HG02884 (cell line): ENCODE results near the gene SCNN1G.

Experiments used
- ATAC-seq: cut with Tn5 transposase; IDR thresholded peaks from one replicate; pipeline ENCODE4 v1.9.1; 2021; ENCODE audit warnings: mild to moderate bottlenecking, moderate library complexity; ENCODE audit not compliant: unreplicated experiment

Gene SCNN1G

GRCh38 chr16:23149993-23150364, 32.6 kb upstream of the SCNN1G start:
- ATAC-seq = no peak

DNA sequence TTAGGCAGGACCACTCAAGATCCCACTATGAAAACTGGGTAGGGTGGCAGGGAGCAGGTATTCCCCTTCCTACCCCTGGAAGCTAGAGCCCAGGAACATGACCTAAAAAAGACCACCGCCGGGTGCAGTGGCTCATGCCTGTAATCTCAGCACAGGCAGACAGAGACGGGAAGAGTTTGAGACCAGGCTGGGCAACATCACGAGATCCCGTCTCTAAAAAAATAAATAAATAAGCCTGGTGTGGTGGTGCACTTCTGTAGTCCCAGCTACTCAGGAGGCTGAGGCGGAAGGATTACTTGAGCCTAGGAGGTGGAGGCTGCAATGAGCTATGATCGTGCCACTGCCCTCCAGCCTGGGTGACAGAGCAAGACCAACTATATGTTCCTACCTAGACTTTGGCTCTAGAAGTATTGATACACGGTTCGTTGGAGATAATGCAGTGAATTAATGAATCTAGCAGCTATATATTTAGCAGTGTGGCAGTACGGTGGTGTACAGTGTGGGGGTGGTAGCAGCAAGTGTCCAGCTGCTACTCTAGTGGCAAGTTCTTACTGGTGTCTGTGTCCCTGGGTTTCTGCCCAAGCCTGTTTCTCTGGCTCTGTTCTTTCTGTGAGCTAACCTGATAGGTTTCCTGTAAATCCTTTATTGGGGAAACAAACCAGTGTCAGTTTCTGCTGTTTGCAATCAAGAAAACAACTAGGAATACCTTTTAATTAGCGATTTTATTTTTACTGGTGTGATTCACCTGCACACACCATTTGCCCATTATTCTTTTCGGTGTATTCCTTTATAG, 30.0 kb upstream of the SCNN1G start:
- no peak for ATAC-seq

GRCh38 chr16:23155445-23156049, 27.0 kb upstream of the SCNN1G start:
- no peak for ATAC-seq

- ATAC-seq = no peak
Measured at GRCh38 chr16:23156110-23156509, 26.4 kb upstream of the SCNN1G start.

DNA sequence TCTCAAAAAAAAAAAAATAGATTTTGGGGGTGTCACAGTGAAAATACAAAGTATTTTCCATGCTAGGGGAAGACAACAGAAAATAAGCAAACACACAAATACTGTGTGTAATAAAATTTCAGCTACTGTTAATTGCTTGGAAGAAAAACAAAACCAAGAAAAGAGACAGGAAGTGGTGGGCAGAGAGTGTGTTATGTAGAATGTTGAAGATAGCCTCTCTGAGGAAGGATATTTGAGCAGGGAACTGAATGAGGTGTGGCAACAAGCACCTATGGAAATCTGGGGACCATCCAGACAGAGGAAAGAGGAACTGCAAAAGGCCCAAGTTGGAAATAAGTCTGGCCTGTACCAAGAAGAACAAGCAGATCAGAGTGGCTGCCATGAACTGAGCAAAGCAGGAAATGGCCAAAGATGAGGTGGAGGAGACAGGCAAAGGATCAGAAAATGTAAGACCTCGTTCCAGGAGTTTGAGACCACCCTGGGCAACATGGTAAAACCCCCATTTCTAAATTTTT, 25.5 kb upstream of the SCNN1G start:
- no peak for ATAC-seq

GRCh38 chr16:23158114-23158513, 24.4 kb upstream of the SCNN1G start:
- no peak for ATAC-seq

- no peak for ATAC-seq
Measured at GRCh38 chr16:23160082-23160481, 22.5 kb upstream of the SCNN1G start.

- no peak for ATAC-seq
Measured at GRCh38 chr16:23160574-23160973, 22.0 kb upstream of the SCNN1G start.

DNA sequence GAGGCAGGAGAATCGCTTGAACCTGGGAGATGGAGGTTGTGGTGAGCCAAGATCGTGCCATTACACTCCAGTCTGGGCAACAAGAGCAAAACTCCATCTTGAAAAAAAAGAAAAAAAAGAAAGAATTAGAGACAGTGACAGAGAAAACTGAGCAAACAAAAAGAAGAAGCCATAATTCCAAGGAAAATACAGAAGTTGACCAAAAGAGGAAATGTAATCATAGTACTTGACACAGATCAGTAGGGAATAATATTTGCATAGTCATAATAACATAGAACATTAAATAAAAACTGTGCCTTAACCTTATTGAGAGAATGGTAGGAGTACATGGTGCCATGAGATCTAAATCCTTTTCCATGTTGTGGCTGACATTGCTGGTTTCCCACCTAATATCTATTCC, 18.6 kb upstream of the SCNN1G start:
- ATAC-seq = no peak

- ATAC-seq = no peak
Measured at GRCh38 chr16:23164736-23165135, 17.8 kb upstream of the SCNN1G start.

DNA sequence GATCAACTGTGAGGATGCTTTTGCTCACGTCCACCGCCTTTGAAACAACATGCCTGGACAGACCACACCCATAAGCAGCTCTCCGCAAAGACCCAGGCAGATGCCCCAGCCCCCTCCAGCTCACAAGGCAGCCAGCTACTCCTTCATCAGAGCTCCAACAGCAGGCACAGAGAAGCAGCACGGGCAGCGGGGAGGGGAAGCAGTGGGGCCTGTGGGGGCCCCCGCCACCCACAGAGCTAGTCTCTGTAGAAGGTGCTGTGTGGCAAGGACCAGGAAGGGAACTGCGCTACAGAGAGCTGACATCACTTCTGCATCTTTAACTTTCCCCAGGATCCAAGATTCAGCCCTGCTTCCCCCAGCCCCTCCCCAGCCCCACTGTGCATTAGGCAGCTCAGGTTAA, 10.0 kb upstream of the SCNN1G start:
- ATAC-seq = no peak

GRCh38 chr16:23172994-23173393, 9.6 kb upstream of the SCNN1G start:
- ATAC-seq = no peak

DNA sequence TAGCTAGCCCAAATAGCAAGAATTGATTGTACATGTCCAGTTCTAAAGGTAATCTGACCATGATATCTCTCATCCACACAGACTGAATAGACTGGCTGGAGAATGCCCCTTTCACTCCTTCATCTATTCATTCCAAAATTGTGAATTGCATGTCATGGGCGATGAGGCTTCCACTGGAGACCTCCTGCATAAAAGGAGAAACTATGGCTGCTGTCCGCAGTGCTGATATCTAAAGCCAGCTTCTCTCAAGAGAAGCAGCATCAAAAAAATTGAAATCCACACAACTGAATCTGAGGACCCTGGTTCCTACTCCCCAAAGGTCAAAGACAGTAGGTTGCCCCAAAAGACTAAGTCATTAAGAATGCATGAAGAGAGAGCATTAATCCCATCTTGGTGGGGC, 7.9 kb upstream of the SCNN1G start:
- ATAC-seq = no peak

- no peak for ATAC-seq
Measured at GRCh38 chr16:23175651-23176050, 6.9 kb upstream of the SCNN1G start.

GRCh38 chr16:23181506-23181905, 1.0 kb upstream of the SCNN1G start:
- no peak for ATAC-seq

- peak; percentile 80 for ATAC-seq
Measured at GRCh38 chr16:23182206-23182678, 303 bp upstream of the SCNN1G start.

DNA sequence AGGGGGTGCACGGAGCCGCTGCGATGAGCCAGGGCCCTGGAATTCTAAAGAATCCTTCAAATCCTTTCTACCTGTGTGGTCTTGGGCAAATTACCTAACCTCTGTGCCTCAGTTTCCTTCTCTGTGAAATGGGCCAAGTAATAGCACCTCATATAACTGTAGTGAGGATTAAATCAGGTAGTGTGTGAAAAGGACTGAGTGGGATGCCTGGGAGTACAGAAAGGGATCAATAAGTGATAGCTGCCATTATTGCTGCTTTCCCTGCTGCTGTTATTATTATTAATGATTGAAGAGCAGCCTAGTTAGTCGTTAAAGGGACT, 958 bp downstream of the SCNN1G start:
- no peak for ATAC-seq

DNA sequence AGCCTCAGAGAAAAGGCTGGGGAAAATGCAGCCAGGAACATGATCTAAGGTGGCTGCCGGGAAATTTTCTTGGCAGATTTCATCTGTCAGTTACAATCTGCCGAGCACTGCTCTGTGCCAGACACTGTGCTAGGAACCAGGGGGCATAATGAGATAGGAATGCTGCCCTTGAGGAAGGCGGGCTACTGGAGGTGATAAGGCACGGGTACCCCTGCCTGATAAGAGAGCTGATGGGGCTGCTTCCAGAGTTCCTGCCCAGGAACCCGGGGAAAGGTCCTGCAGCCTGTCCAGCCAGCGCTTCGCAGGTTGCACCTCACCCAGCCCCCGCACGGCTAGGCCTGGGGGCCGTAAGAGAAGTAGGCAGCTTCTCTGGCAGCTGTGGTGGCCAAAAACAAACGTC, 3.1 kb downstream of the SCNN1G start:
- no peak for ATAC-seq

GRCh38 chr16:23186171-23186570, 3.6 kb downstream of the SCNN1G start:
- no peak for ATAC-seq

DNA sequence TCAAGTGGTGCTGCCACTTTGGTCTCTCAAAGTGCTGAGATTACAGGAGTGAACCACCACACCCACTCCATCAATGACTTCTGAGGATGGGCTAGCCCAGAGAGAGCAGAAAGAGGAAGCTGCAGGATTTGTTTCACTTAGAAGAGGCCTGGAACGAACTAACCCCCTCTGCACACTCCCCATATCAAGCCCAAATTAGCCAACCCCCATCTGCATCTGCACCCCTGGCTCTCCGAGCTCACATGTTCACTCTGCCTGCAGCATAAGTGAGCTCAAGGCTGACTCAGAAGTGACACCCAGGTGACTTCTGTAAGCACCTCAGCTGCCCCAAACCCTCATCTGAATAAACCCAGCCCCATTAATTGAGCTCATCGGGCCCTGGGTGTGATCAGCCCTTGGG, 4.8 kb downstream of the SCNN1G start:
- ATAC-seq = no peak

- no peak for ATAC-seq
Measured at GRCh38 chr16:23188911-23189310, 6.4 kb downstream of the SCNN1G start.

GRCh38 chr16:23194497-23195221, 12.1 kb downstream of the SCNN1G start:
- no peak for ATAC-seq
